ENCODE data around the gene EFCAB6.

GRCh38 chr22:43754176-43754575 lies 57.9 kb downstream of the EFCAB6 start:
- no peak for TF ChIP-seq GATA1 (IDR thresholded peaks at IDR 0.05; ENCODE audit: low read depth, low read length)
- TF ChIP-seq POLR2A (IDR thresholded peaks at IDR 0.05; ENCODE audit: low read length) = no peak

All from erythroblast (primary cell).